HFFc6 (cell line): Measurements from ENCODE around the gene UQCR10. TPM values are rescaled to one million over a fixed set of nuclear protein-coding genes. Genes with fewer than 3 reads are reported as not detected.
A peak's percentile ranks its signal among the peaks of the same experiment; 100 is the strongest.

ENCODE experiments used
- DNase-seq: peaks from one replicate; pipeline ENCODE4 v3.0.0-alpha.2; 2018
- H3K27ac Mint-ChIP-seq: 2 replicates; pipeline ENCODE4 v1.8.0; 2020; ENCODE audit warnings: mild to moderate bottlenecking, mixed read lengths
- H3K27me3 Mint-ChIP-seq: 2 replicates; pipeline ENCODE4 v1.8.0; 2021; ENCODE audit warnings: mild to moderate bottlenecking, moderate library complexity, mixed read lengths; ENCODE audit not compliant: insufficient read depth
- H3K36me3 Mint-ChIP-seq: 2 replicates; pipeline ENCODE4 v1.8.0; 2021; ENCODE audit warnings: low read depth, mixed read lengths
- H3K4me1 Mint-ChIP-seq: 2 replicates; pipeline ENCODE4 v1.8.0; 2020; ENCODE audit warnings: low read depth, mixed read lengths
- H3K4me3 Mint-ChIP-seq: 2 replicates; pipeline ENCODE4 v1.8.0; 2020; ENCODE audit warnings: mild to moderate bottlenecking, moderate library complexity, mixed read lengths
- H3K9me3 Mint-ChIP-seq: 2 replicates; pipeline ENCODE4 v1.8.0; 2020; ENCODE audit warnings: mild to moderate bottlenecking, mixed read lengths
- long read RNA-seq: library from polyadenylated mRNA; unstranded; transcript quantifications from one replicate; pipeline ENCODE4 v2.0.0, GENCODE V29; 2019
- total RNA-seq, 6 experiments: library from RNA; stranded (reverse); fragmentation: NEBNext Ultra II Directional; extraction: Animal tissue kit (Norgen Biotek cat#: 25700); gene quantifications; 2 replicates in 1 of 6; 3 replicates in 5 of 6; pipeline ENCODE4 v1.2.3, GENCODE V29; 2021
- TF ChIP-seq, protein P1 (sequence below): fragments of 200-600 bp; sonication (generic); IDR thresholded peaks from 2 replicates; pipeline ENCODE4 v1.5.0; 2021; ENCODE audit warnings: antibody characterized with exemption, mild to moderate bottlenecking

Gene UQCR10
- 100 to 1,000 TPM; 137 to 153 (median 150) TPM for total RNA-seq
- long read RNA-seq, transcript UQCR10-201 (2 exons, 916 nt) = major isoform, 289 of 329 reads
- long read RNA-seq, transcript UQCR10-202 (2 exons, 584 nt) = minor isoform, 38 of 329 reads
- long read RNA-seq, partial matches to known transcripts = 0 of 329 reads
- long read RNA-seq, other reads (novel, unspliced or antisense) = 2 of 329 reads

DNA sequence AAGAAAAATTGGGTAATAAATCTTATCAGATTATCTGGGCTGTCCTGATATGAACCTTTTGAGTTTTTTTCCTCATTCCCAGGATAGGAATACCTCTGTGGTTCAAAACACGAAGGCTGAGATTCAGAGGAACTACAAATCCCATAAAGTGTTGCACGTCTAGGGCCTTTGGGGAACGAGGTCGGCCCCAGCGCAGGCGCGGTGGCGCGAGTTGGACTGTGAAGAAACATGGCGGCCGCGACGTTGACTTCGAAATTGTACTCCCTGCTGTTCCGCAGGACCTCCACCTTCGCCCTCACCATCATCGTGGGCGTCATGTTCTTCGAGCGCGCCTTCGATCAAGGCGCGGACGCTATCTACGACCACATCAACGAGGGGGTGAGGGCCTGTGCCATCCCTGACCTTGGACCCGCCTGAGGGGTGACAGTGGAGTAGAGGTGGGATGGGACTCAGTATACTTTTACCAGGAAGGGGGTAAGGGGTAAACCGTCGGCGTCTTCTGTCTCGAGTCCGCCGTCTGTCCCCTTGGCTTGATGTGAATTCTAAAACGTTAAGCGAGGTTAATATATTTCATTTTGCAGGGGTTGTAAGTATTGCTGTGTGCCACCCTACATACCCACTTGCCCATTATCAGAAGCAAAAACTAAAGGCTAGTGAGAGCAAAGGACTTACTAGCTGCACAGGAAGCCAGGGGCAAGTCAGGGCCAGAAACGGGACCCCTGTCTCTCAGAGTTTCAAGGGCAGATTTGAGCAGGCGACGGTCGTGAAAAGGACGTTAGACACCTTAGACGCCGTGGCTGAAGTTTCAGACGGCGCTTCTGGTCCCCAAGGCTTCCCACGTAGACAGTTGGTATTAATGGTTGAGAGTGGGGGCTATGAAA is at the start of gene UQCR10:
Gene UQCR10 (plus strand): TSS at position 199 of the 881 bp plus-strand sequence. CDS start 30 bp downstream, at position 229.
- peak within 1 kb of the TSS; percentile 95 for H3K27ac Mint-ChIP-seq
- peak; percentile 82 for DNase-seq
- H3K36me3 Mint-ChIP-seq = peaks cover 11% of the 10 kb centered on the region; the same call in 1 of the 2 replicates
- H3K4me1 Mint-ChIP-seq = peaks cover 33% of the 10 kb centered on the region
- H3K4me3 Mint-ChIP-seq = peak within 1 kb of the TSS; percentile 100
- no peaks in the 10 kb centered on the region; the same call in 1 of the 2 replicates for H3K27me3 Mint-ChIP-seq
- no peaks in the 10 kb centered on the region for H3K9me3 Mint-ChIP-seq
- TF ChIP-seq, protein P1, sequence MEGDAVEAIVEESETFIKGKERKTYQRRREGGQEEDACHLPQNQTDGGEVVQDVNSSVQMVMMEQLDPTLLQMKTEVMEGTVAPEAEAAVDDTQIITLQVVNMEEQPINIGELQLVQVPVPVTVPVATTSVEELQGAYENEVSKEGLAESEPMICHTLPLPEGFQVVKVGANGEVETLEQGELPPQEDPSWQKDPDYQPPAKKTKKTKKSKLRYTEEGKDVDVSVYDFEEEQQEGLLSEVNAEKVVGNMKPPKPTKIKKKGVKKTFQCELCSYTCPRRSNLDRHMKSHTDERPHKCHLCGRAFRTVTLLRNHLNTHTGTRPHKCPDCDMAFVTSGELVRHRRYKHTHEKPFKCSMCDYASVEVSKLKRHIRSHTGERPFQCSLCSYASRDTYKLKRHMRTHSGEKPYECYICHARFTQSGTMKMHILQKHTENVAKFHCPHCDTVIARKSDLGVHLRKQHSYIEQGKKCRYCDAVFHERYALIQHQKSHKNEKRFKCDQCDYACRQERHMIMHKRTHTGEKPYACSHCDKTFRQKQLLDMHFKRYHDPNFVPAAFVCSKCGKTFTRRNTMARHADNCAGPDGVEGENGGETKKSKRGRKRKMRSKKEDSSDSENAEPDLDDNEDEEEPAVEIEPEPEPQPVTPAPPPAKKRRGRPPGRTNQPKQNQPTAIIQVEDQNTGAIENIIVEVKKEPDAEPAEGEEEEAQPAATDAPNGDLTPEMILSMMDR = no peak

DNA sequence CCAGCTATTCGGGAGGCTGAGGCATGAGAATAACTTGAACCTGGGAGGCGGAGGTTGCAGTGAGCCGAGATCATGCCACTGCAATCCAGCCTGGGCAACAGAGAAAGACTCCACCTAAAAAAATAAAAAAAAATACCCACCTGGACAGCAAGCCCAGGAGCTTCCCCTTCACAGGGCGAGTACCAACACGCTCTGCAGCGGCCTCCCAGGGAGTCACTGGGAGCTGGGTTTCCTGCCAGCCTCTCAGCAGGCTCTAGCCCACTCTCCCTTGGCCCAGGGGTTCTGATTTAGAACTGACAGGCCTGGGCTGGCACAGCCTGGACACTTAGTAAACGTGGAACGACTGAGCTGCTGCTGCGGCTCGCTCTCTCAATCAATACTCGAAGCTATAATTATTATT is 49.4 kb upstream of the UQCR10 start:
- H3K27me3 Mint-ChIP-seq = peaks cover 45% of the 10 kb centered on the region
- no peaks in the 10 kb centered on the region for H3K4me1 Mint-ChIP-seq
- H3K27ac Mint-ChIP-seq = no peak overlapping the region
- no peak overlapping the region for H3K4me3 Mint-ChIP-seq
- H3K9me3 Mint-ChIP-seq = no peaks in the 10 kb centered on the region
- DNase-seq = no peak
- TF ChIP-seq, protein P1 = no peak
- H3K36me3 Mint-ChIP-seq = no peaks in the 10 kb centered on the region

- Mint-ChIP-seq H3K9me3 (no peaks in the 10 kb centered on the region), H3K4me3 (no peak overlapping the region), H3K36me3 (no peaks in the 10 kb centered on the region), H3K27me3 (peaks cover 34% of the 10 kb centered on the region), H3K4me1 (no peaks in the 10 kb centered on the region), H3K27ac (no peak overlapping the region)
- TF ChIP-seq, protein P1 = no peak
- no peak for DNase-seq
These were observed 47.9 kb upstream of the UQCR10 start for GRCh38 chr22:29718949-29719898.

DNA sequence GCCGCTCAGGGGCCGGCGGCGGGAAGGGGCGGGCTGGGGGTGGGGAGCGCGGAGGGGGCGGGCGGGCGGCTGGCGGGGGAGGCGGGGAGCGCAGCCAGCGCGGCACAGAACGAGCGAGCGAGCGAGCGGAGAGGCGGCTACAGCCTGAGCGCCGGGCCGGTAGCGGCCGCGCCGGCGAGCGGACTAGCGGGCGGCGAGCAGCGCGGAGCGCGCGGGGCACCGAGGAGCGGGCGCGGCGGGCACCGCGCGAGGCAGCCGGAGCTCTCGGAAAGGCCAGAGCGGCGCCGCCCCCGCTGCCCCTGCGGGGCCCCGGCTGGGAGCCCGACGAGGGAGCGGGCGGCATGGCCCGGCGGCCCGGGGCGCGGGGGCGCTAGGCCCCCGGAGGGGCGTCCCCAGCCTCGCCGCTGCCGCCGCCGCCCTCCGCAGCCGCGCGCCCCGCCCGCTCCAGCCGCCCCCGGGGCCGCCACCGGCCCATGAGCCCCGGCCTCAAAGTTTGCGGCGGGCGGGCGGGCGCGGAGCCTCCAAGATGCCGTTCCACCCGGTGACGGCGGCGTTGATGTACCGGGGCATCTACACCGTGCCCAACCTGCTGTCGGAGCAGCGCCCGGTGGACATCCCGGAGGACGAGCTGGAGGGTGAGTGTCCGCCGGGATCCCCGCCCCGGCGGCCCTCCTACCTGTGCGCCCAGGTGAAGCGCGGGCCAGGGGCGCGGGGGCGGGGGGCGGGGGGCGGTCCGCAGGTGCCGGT is 47.1 kb upstream of the UQCR10 start, which contains the start of gene CABP7:
Gene CABP7 (plus strand): TSS at position 105 of the 747 bp plus-strand sequence. CDS start 422 bp downstream, at position 527.
- no peak within 1 kb of the TSS for H3K27ac Mint-ChIP-seq
- DNase-seq = no peak
- no peaks in the 10 kb centered on the region for H3K36me3 Mint-ChIP-seq
- H3K4me1 Mint-ChIP-seq = no peaks in the 10 kb centered on the region
- H3K27me3 Mint-ChIP-seq = peaks cover 31% of the 10 kb centered on the region
- TF ChIP-seq, protein P1 = no peak
- no peak within 1 kb of the TSS for H3K4me3 Mint-ChIP-seq
- H3K9me3 Mint-ChIP-seq = no peaks in the 10 kb centered on the region
